ENCODE measurements around the gene SAP130. TPM values are rescaled to one million over a fixed set of nuclear protein-coding genes. Genes with fewer than 3 reads are reported as not detected.

The SAP130 gene
- total RNA-seq, 1 donor from 2014 or later: 14.2 TPM

- TF ChIP-seq POLR2A (IDR thresholded peaks at IDR 0.05): no peak
- TF ChIP-seq CTCF (IDR thresholded peaks at IDR 0.05): no peak
- TF ChIP-seq POLR2AphosphoS5 (IDR thresholded peaks at IDR 0.05; ENCODE audit: insufficient read depth in 1 of 2, low read depth in 1 of 2): no peak
- peaks cover 0 to 40% of the 10 kb centered on the region in 2 donors for H3K36me3 ChIP-seq
- H3K9me3 ChIP-seq: no peaks in the 10 kb centered on the region
- intact Hi-C loops (cut with DNase I): no loop called here
- no peak for DNase-seq (ENCODE audit: extremely low spot score in 2 of 2)
- no peaks in the 10 kb centered on the region for H3K4me1 ChIP-seq
- no peaks in the 10 kb centered on the region for H3K27me3 ChIP-seq
- H3K4me3 ChIP-seq: no peak overlapping the region
- H3K27ac ChIP-seq: no peak overlapping the region
These were observed 66.1 kb downstream of the SAP130 start for GRCh38 chr2:127961729-127962128.

DNA sequence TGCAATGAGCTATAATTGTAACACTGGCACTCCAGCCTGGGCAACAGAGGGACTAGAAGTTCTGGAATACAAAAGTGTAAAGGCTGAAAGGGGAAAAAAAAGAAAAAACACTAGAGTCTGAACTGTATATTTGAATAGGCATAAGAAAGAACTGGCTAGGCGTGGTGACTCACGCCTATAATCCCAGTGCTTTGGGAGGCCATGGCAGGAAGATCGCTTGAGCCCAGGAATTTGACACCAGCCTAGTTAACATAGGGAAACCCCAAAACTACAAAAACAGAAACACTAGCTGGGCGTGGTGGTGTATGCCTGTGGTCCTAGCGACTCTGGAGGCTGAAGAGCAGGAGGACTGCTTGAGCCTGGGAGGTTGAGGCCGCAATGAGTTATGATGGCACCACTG lies 70.6 kb downstream of the SAP130 start:
- H3K27me3 ChIP-seq: no peaks in the 10 kb centered on the region
- peaks cover 0 to 38% of the 10 kb centered on the region in 2 donors for H3K36me3 ChIP-seq
- DNase-seq (ENCODE audit: extremely low spot score in 2 of 2): no peak
- H3K4me3 ChIP-seq: no peak overlapping the region
- intact Hi-C loops (cut with DNase I): no loop called here
- H3K4me1 ChIP-seq: peaks cover 17% of the 10 kb centered on the region
- TF ChIP-seq POLR2AphosphoS5 (IDR thresholded peaks at IDR 0.05; ENCODE audit: insufficient read depth in 1 of 2, low read depth in 1 of 2) (no peak), CTCF (IDR thresholded peaks at IDR 0.05) (no peak), POLR2A (IDR thresholded peaks at IDR 0.05) (no peak)
- no peak overlapping the region for H3K27ac ChIP-seq
- no peaks in the 10 kb centered on the region for H3K9me3 ChIP-seq

GRCh38 chr2:127954857-127955256 lies 73.0 kb downstream of the SAP130 start:
- no peak for TF ChIP-seq POLR2AphosphoS5 (IDR thresholded peaks at IDR 0.05; ENCODE audit: insufficient read depth in 1 of 2, low read depth in 1 of 2)
- no peak for TF ChIP-seq CTCF (IDR thresholded peaks at IDR 0.05)
- TF ChIP-seq POLR2A (IDR thresholded peaks at IDR 0.05): no peak
- Histone ChIP-seq H3K4me3 (no peak overlapping the region), H3K9me3 (no peaks in the 10 kb centered on the region), H3K27me3 (no peaks in the 10 kb centered on the region), H3K4me1 (peaks cover 17% of the 10 kb centered on the region), H3K27ac (no peak overlapping the region), H3K36me3 (peaks cover 0 to 44% of the 10 kb centered on the region in 2 donors)
- no peak for DNase-seq (ENCODE audit: extremely low spot score in 2 of 2)
- intact Hi-C loops (cut with DNase I): no loop called here

DNA sequence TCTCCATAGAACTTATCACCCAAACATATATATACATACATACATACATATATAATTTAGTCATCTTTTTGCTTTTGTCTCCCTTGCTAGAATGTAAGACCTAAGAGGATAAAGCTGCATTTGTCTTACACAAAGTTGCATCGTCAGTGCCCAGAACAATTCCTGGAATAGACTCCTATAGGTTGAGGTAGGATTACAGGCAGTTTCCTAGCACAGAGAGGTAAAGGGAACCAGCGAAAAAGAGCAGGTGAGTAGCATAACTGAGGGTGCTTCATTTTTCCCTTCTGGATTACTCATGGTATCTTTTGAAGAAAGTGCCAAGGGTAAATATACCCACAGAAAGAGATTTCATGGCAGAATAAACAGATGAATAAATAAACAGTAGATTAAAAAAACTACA lies 74.0 kb downstream of the SAP130 start:
- no peak for DNase-seq (ENCODE audit: extremely low spot score in 2 of 2)
- intact Hi-C loops (cut with DNase I): no loop called here
- TF ChIP-seq CTCF (IDR thresholded peaks at IDR 0.05) (no peak), POLR2A (IDR thresholded peaks at IDR 0.05) (no peak), POLR2AphosphoS5 (IDR thresholded peaks at IDR 0.05; ENCODE audit: insufficient read depth in 1 of 2, low read depth in 1 of 2) (no peak)
- H3K27me3 ChIP-seq: no peaks in the 10 kb centered on the region
- peaks cover 17% of the 10 kb centered on the region for H3K4me1 ChIP-seq
- peaks cover 0 to 47% of the 10 kb centered on the region in 2 donors for H3K36me3 ChIP-seq
- H3K9me3 ChIP-seq: no peaks in the 10 kb centered on the region
- no peak overlapping the region for H3K27ac ChIP-seq
- no peak overlapping the region for H3K4me3 ChIP-seq

- H3K9me3 ChIP-seq: no peaks in the 10 kb centered on the region
- H3K27ac ChIP-seq: no peak overlapping the region
- peaks cover 0 to 51% of the 10 kb centered on the region in 2 donors for H3K36me3 ChIP-seq
- intact Hi-C loops (cut with DNase I): no loop called here
- DNase-seq (ENCODE audit: extremely low spot score in 2 of 2): no peak
- no peak for TF ChIP-seq POLR2AphosphoS5 (IDR thresholded peaks at IDR 0.05; ENCODE audit: insufficient read depth in 1 of 2, low read depth in 1 of 2)
- H3K27me3 ChIP-seq: no peaks in the 10 kb centered on the region
- peaks cover 17% of the 10 kb centered on the region for H3K4me1 ChIP-seq
- no peak overlapping the region for H3K4me3 ChIP-seq
These were observed 74.6 kb downstream of the SAP130 start for GRCh38 chr2:127953128-127953718.
